Measurements from ENCODE around the gene GLI2.

The GLI2 gene

DNA sequence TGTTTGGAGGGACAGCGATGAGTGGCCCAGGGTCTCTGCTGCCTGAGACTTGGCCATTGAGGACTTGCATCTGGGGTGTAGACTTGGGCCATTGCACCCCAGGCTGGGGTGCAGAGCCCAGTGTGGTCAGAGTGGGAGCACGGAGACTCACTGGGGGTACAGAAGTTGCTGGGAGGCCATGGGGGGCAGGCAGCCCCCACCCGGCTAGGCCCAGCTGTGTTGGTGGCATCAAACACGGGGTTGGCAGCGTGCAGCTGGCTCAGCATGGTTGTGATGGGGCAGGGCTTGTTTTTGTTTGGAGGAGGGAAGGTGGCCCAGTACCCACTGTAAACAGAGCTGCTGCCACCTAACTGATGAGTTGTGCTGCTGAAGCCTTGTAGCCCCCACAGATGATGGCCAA is 42.1 kb downstream of the GLI2 start:
- Histone ChIP-seq H3K4me3 (ENCODE audit: insufficient read length, low read depth) (no peak overlapping the region), H3K4me1 (ENCODE audit: insufficient read depth, insufficient read length) (peaks cover 14% of the 10 kb centered on the region), H3K36me3 (ENCODE audit: insufficient read depth, insufficient read length, low read length) (peaks cover 7% of the 10 kb centered on the region), H3K9me3 (ENCODE audit: insufficient read depth, low read length) (no peaks in the 10 kb centered on the region), H3K27me3 (ENCODE audit: insufficient read depth, insufficient read length) (peaks cover 3% of the 10 kb centered on the region), H3K9ac (ENCODE audit: insufficient read length, low read depth) (no peak overlapping the region)
- TF ChIP-seq YY1 (IDR thresholded peaks at IDR 0.05; ENCODE audit: insufficient read depth, insufficient read length) (no peak), SUZ12 (IDR thresholded peaks at IDR 0.05; ENCODE audit: extremely low read depth, insufficient read depth, insufficient read length) (no peak), ZNF274 (IDR thresholded peaks at IDR 0.05; ENCODE audit: low read depth, low read length) (no peak)
- DNase-seq (ENCODE audit: low read depth, low spot score) = no peak

DNA sequence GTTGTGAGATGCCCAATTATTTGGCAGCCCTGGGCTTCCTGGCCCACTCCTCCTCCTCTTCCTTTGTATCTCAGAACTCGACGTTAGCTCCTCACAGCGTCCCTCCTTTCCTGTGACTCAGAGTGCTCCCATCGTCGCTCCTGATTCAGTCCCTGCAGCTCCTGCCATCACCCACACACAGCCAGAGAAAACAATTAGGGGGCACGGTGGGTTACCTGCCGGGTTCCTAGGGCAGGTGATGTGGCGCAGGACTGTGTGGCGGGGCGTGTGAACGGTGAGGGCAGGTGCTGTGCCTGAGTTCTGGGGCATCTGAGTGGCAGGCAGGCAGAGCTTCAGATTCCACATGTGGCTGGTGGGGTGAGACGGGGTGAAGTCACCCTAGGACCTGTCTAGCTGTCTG is 42.6 kb downstream of the GLI2 start:
- no peak for DNase-seq (ENCODE audit: low read depth, low spot score)
- H3K27me3 ChIP-seq (ENCODE audit: insufficient read depth, insufficient read length) = peaks cover 3% of the 10 kb centered on the region
- H3K36me3 ChIP-seq (ENCODE audit: insufficient read depth, insufficient read length, low read length) = peaks cover 6% of the 10 kb centered on the region
- peaks cover 17% of the 10 kb centered on the region for H3K4me1 ChIP-seq (ENCODE audit: insufficient read depth, insufficient read length)
- no peaks in the 10 kb centered on the region for H3K9me3 ChIP-seq (ENCODE audit: insufficient read depth, low read length)
- H3K9ac ChIP-seq (ENCODE audit: insufficient read length, low read depth) = no peak overlapping the region
- TF ChIP-seq ZNF274 (IDR thresholded peaks at IDR 0.05; ENCODE audit: low read depth, low read length) (no peak), YY1 (IDR thresholded peaks at IDR 0.05; ENCODE audit: insufficient read depth, insufficient read length) (no peak), SUZ12 (IDR thresholded peaks at IDR 0.05; ENCODE audit: extremely low read depth, insufficient read depth, insufficient read length) (no peak)
- no peak overlapping the region for H3K4me3 ChIP-seq (ENCODE audit: insufficient read length, low read depth)

DNA sequence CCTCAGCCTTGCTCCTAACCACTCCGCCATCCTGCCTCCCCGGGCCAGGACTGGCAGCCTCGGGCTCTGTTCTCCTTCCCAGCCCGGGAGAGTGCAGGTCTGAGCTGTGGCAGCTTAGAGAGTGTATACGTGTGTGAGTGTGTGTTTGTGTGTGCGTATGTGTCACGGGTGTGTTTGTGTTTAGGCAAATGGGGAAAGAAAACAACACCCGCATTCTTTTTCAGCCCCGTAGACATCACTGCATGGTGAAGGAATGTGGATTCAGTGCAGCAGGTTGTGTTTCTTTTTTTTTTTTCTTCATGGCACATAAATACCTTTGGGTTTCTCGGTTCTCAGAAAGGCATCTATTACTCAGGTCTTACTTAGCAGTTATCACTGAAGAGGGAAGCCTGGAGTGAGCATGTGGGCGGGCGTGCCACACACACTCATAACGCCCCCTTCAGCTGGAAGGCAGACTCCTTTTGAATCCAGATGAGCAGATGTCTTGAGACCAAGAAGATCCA is 44.2 kb downstream of the GLI2 start:
- no peak for TF ChIP-seq ZNF274 (IDR thresholded peaks at IDR 0.05; ENCODE audit: low read depth, low read length)
- no peak for TF ChIP-seq YY1 (IDR thresholded peaks at IDR 0.05; ENCODE audit: insufficient read depth, insufficient read length)
- no peak for TF ChIP-seq SUZ12 (IDR thresholded peaks at IDR 0.05; ENCODE audit: extremely low read depth, insufficient read depth, insufficient read length)
- no peak for DNase-seq (ENCODE audit: low read depth, low spot score)
- Histone ChIP-seq H3K9me3 (ENCODE audit: insufficient read depth, low read length) (no peaks in the 10 kb centered on the region), H3K36me3 (ENCODE audit: insufficient read depth, insufficient read length, low read length) (peaks cover 11% of the 10 kb centered on the region), H3K27me3 (ENCODE audit: insufficient read depth, insufficient read length) (peaks cover 3% of the 10 kb centered on the region), H3K9ac (ENCODE audit: insufficient read length, low read depth) (no peak overlapping the region), H3K4me3 (ENCODE audit: insufficient read length, low read depth) (no peak overlapping the region), H3K4me1 (ENCODE audit: insufficient read depth, insufficient read length) (peaks cover 16% of the 10 kb centered on the region)

DNA sequence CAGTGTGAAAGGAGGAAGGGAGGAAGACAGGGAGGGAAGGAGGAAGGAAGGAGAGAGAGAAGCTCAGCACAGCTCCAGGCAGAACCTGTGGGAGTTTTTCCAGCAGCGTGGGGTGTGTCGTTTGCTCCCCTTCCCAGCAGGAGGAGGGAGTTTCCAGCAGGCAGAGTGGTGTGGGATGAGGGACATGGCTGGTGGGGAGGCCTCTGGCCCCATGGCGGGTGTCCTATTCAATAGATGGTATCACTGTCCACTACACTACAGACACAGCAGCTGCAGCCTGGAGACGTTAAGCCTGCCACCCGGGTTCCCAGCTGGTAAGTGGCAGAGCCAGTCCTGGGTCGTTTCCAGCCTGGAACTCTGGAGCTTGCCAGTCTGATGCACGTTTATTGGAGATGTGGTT is 44.7 kb downstream of the GLI2 start:
- no peak for TF ChIP-seq SUZ12 (IDR thresholded peaks at IDR 0.05; ENCODE audit: extremely low read depth, insufficient read depth, insufficient read length)
- no peak for TF ChIP-seq ZNF274 (IDR thresholded peaks at IDR 0.05; ENCODE audit: low read depth, low read length)
- TF ChIP-seq YY1 (IDR thresholded peaks at IDR 0.05; ENCODE audit: insufficient read depth, insufficient read length) = no peak
- no peak overlapping the region for H3K4me3 ChIP-seq (ENCODE audit: insufficient read length, low read depth)
- H3K9me3 ChIP-seq (ENCODE audit: insufficient read depth, low read length) = no peaks in the 10 kb centered on the region
- no peak overlapping the region for H3K9ac ChIP-seq (ENCODE audit: insufficient read length, low read depth)
- H3K4me1 ChIP-seq (ENCODE audit: insufficient read depth, insufficient read length) = peaks cover 22% of the 10 kb centered on the region
- no peak for DNase-seq (ENCODE audit: low read depth, low spot score)
- H3K36me3 ChIP-seq (ENCODE audit: insufficient read depth, insufficient read length, low read length) = peaks cover 15% of the 10 kb centered on the region
- peaks cover 3% of the 10 kb centered on the region for H3K27me3 ChIP-seq (ENCODE audit: insufficient read depth, insufficient read length)

DNA sequence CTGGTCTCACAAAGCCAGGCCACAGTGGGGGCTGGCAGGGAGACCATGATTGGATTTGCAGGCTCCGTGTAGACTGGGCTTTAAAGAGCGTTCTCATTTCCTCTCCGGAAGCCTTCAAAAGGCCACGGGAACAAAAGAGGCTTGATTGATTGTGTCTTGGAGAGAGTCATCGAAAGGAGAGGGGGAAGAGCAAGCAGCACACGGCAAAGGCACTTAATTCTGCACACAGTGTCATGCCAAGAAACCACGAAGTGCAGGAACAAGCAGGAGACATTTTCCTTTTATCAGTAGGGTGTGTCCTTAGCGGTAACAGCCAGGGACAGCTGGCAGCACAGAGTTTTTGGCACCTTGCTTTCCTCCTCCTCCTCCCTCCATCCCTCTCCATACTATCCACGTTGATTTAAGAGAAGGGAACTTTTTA is 47.7 kb downstream of the GLI2 start:
- Histone ChIP-seq H3K36me3 (ENCODE audit: insufficient read depth, insufficient read length, low read length) (peaks cover 24% of the 10 kb centered on the region), H3K9me3 (ENCODE audit: insufficient read depth, low read length) (no peaks in the 10 kb centered on the region), H3K27me3 (ENCODE audit: insufficient read depth, insufficient read length) (peaks cover 3% of the 10 kb centered on the region), H3K4me1 (ENCODE audit: insufficient read depth, insufficient read length) (peaks cover 40% of the 10 kb centered on the region), H3K9ac (ENCODE audit: insufficient read length, low read depth) (no peak overlapping the region), H3K4me3 (ENCODE audit: insufficient read length, low read depth) (no peak overlapping the region)
- TF ChIP-seq YY1 (IDR thresholded peaks at IDR 0.05; ENCODE audit: insufficient read depth, insufficient read length) (no peak), ZNF274 (IDR thresholded peaks at IDR 0.05; ENCODE audit: low read depth, low read length) (no peak), SUZ12 (IDR thresholded peaks at IDR 0.05; ENCODE audit: extremely low read depth, insufficient read depth, insufficient read length) (no peak)
- no peak for DNase-seq (ENCODE audit: low read depth, low spot score)

DNA sequence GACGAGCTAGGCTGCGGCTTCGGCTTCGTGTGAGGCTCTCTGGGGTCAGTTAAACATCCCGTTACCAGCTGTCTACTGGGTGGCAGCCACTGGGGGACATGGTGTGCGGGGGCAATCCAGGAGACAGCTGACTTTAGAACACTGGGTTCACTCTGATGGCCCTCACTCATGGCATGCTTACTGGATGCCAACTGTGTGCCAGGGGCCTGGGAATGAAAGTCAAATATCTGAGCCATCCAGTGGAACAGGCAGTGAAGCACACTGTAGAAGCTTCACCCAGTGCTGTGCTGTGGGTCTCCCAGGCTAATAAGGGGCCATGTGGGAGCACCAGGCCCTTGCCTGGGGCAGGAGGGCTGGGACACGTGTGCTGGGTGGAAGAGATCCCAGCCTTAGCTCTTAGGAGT is 48.3 kb downstream of the GLI2 start:
- H3K9me3 ChIP-seq (ENCODE audit: insufficient read depth, low read length) = no peaks in the 10 kb centered on the region
- H3K36me3 ChIP-seq (ENCODE audit: insufficient read depth, insufficient read length, low read length) = peaks cover 24% of the 10 kb centered on the region
- H3K27me3 ChIP-seq (ENCODE audit: insufficient read depth, insufficient read length) = peaks cover 3% of the 10 kb centered on the region
- H3K4me3 ChIP-seq (ENCODE audit: insufficient read length, low read depth) = no peak overlapping the region
- TF ChIP-seq SUZ12 (IDR thresholded peaks at IDR 0.05; ENCODE audit: extremely low read depth, insufficient read depth, insufficient read length) (no peak), ZNF274 (IDR thresholded peaks at IDR 0.05; ENCODE audit: low read depth, low read length) (no peak), YY1 (IDR thresholded peaks at IDR 0.05; ENCODE audit: insufficient read depth, insufficient read length) (no peak)
- peaks cover 40% of the 10 kb centered on the region for H3K4me1 ChIP-seq (ENCODE audit: insufficient read depth, insufficient read length)
- no peak for DNase-seq (ENCODE audit: low read depth, low spot score)
- H3K9ac ChIP-seq (ENCODE audit: insufficient read length, low read depth) = no peak overlapping the region
